ENCODE results near the gene FBN3.
"Not testable (repeated sequence)": the region's sequence is repeated elsewhere in the genome, so short reads cannot be mapped to it uniquely, and the experiment has no call there.

The FBN3 gene

DNA sequence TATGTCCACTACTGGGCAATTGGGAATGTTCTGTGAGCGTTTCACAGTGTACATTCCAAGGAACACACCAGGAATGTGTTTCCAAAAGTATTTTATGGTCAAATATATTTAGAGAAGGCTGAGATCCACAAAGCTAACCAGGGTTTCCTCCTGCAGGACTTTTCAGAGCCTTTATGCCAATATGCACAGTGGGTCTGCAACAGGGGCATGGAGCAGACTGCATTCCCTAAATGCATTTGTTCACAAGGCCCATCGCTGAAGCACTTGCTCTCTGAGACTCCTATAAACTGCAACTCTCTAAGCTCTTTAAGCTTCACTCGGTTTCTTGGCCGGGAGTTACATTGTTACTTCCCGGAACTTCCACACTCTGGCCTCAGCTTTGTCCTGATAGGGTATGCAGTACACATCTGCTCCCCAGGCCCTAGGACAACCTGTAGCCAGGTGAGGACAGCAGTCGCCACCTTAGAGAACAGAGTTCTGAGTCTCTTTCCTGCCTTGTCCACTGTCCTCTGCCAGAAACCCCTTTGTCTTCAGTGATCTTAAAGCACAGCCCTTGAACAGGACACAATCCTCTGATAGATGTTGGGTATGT is 33.5 kb downstream of the FBN3 start:
- DNase-seq, result no peak

DNA sequence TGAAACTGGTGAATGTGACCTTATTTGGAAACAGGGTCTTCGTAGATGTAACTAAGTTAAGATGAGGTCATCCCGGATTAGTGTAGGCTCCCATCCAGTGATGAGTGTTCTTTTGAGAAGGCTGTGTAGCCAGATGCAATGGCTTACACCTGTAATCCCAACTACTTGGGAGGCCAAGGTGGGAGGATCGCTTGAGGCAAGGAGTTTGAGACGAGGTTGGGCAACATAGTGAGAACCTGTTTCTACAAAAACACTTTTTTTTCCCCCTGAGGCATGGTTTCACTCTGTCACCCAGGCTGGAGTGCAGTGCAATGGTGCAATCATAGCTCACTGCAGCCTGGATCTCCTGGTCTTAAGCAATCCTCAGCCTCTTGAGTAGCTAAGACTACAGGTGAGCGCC is 36.4 kb downstream of the FBN3 start:
- no peak for DNase-seq

- DNase-seq, result no peak
These were observed 38.0 kb downstream of the FBN3 start for GRCh38 chr19:8111376-8111775.

DNA sequence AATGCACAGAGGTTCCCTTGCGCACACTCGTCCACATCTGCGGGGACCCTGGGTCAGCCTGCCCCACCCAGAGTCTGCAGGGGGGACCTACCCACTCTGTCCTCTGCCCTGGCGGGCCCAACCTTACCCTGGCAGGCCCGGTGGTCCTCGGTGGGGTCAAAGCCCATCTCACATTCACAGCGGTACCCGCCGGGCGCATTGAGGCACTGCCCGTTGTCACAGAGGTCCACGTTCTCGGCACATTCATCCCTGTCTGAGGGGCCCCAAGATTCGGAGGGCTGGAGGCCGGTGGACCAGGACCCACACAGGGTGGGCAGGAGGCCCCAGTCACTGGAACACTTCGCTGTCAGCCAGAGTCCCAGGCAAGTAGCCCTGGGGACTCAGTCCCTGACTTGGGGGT is 38.5 kb downstream of the FBN3 start:
- DNase-seq, result no peak

GRCh38 chr19:8109890-8110662 is 39.3 kb downstream of the FBN3 start:
- no peak for DNase-seq

DNA sequence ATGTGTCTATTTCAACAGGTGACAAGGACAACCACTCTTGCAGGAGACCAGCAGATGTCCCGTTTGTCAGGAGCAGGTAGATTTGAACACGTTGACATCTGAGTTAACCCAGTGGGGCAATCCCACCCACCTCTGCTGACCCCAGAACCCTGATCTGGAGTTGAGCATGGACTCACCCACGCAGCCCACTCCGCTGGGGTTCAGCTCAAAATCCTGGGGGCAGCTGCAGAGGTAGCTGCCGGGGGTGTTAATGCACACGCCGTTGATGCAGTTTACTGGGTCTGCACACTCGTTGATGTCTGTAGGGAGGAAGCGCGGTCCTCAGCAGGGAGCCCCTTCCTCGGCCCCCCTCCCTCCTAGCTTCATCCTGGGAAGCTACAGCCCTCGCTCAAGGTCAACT is 39.9 kb downstream of the FBN3 start:
- no peak for DNase-seq

- DNase-seq, result no peak
These were observed 40.6 kb downstream of the FBN3 start for GRCh38 chr19:8108560-8109445.

- DNase-seq, result no peak
These were observed 42.0 kb downstream of the FBN3 start for GRCh38 chr19:8107301-8107903.

- DNase-seq, result no peak
These were observed 43.9 kb downstream of the FBN3 start for GRCh38 chr19:8105471-8105870.

- DNase-seq, result not testable (repeated sequence)
These were observed 47.5 kb downstream of the FBN3 start for GRCh38 chr19:8101910-8102309.

DNA sequence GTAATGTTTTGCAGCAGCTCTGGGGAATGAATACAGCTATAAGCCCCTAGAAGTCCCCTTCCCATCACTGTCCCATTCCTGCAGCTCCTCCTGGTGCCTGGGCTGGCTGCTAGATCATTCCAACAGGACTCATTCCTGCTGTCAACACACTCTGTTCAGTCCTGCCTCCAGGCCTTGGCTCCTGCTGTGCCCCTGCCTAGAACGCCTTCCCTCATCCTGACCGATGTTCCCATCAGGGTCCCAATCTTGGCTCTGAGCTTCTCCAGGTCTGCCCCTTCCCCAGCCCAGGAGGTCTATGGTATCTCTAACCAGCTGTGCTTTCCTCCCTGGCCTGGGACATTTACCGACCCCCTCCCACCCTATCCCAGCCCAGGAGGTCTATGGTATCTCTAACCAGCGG is 48.1 kb downstream of the FBN3 start:
- DNase-seq, result no peak

- DNase-seq, result no peak
These were observed 51.5 kb downstream of the FBN3 start for GRCh38 chr19:8097681-8098567.

DNA sequence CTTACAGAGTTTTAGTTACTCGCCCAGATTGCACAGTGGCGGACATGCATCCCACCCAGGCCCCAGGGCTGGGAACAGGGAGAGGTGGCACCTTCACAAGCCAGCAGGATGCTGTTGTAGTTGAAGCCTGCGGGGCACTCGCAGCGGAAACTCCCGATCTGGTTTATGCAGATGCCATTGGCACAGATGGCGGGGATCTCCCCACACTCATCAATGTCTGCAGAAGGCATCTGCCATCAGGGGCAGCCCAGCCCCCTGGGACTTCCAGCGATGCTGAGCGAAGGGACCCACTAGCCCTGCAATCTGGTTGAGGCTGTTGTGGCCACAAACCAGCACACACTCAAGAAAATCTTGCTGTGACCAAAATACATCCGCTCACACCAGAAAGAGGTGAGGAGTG is 52.2 kb downstream of the FBN3 start:
- DNase-seq, result no peak

- DNase-seq, result no peak
These were observed 53.3 kb downstream of the FBN3 start for GRCh38 chr19:8096071-8096470.

DNA sequence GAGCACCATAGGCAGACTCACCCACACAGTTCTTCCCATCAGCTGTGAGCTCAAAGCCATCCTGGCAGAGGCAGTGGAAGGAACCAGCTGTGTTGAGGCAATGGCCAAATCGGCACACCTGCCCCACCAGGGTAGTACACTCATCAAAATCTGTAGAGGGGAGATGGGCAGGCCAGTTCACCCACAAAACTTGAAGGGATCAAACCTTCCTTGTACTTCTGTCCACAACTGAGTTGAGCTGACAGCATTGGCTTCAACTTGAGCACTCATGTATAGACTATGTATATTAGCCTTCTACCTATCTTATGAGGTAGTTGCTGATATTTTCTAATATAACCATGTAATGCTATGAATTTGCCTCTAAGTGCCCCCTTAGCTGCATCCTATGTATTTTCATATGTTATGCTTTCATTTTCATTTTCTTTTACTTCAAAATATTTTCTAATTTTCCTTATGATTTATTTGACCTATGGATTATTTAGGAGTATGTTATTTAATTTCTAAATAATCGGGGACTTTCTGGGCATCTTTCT is 54.0 kb downstream of the FBN3 start:
- no peak for DNase-seq

DNA sequence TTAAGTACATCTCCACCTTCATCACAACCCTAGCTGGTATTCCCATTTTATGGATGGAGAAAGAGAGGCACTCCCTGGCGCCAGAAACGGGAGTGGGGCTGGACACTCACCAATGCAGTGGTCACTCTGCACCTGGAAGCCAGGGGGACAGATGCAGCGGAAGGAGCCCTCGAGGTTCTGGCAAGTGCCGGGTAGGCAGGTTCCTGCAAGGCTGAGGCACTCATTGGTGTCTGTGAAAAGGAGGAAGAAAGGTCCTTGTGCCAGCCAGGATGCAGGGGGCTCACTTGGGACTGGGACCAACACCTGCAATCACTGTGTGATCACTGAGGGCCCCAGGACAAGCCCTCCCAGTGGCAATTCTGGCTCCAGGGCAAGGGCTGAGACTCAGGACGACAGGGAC is 55.1 kb downstream of the FBN3 start:
- DNase-seq, result no peak

GRCh38 chr19:8093740-8094139 is 55.7 kb downstream of the FBN3 start:
- DNase-seq, result no peak

DNA sequence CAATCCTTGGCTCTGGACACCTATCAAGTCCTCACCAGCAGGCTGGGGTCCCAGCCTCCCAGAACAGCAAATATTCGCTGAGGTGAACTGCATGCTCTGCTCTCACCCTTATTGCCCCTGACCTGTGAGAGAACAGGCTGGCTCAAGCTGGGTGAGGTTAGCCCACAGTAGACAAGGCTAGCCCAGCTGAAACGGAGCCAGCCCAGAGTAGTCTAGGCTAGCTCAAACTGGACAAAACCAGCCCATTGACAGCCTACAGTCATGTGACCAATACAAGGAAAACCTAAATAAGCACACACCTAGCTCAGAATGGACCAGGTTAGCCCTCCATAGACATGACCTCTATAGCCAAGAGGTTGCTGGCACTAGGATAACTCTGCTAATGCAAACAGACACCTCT is 58.4 kb downstream of the FBN3 start:
- DNase-seq, result no peak

DNA sequence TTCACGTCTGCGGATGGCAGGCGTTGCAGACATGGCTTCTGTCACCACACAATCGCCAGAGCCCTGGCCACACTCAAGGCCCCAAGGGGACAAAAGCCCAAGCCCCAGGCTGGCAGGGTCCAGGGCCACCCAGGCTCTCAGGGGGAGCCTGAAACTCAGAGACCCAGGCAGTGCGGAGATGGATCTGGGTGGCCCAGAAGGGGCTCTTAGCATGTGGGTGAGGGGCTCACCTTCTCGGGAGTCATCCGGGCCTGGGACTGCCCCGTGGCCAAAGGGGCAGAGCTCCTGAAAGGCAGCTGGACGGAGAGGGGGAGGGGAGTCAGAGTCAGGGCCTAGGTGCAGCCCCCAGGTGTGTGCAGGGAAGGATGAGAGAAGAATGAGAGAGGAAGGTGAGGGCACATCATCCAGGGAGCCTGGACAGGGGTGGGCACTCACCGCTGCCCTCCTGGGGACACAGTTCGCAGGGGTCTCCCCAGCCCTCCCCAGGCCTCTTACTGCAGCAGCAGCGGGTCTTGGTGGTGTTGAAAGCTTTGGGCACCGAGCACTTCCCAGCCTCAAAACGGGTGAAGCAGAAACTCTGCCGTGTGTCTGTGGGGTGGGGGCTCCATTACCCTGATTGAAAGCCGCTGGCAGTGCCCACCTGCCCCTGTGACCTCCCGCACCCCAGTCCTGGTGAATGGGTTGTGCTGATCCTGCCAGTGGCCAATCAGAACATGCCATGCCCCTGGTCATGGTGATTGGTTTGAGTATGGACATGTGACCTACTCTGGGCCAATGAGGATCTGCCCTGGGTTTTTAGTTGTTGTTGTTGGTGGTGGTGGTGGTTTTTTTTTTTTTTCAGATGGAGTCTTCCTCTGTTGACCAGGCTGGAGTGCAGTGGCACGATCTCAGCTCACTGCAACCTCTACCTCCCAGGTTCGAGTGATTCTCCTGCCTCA is 59.5 kb downstream of the FBN3 start:
- DNase-seq, result no peak

GRCh38 chr19:8088752-8089663 is 60.4 kb downstream of the FBN3 start:
- DNase-seq, result no peak

All from 8988T (cell line).